Colonic mucosa (tissue), 4 donors: ENCODE measurements around the gene PRKCE. TPM values are rescaled to one million over a fixed set of nuclear protein-coding genes. Genes with fewer than 3 reads are reported as not detected.

Experiments
- DNase-seq: peaks from one replicate; pipeline ENCODE4 v3.0.0-alpha.2; 2020
- H3K27ac ChIP-seq: fragments of 200-600 bp; one replicate; pipeline ENCODE4 v1.8.0; 2021
- H3K27me3 ChIP-seq: fragments of 200-600 bp; one replicate; pipeline ENCODE4 v1.8.0; 2021
- H3K36me3 ChIP-seq: fragments of 200-600 bp; one replicate; pipeline ENCODE4 v1.8.0; 2021
- H3K4me1 ChIP-seq: fragments of 200-600 bp; one replicate; pipeline ENCODE4 v1.8.0; 2021; ENCODE audit warnings: mild to moderate bottlenecking
- H3K4me3 ChIP-seq: fragments of 200-600 bp; one replicate; pipeline ENCODE4 v1.8.0; 2021
- H3K9ac ChIP-seq, 2 donors: one replicate each; pipeline ENCODE4 v1.7.0; 2013; ENCODE audit warnings: control low read depth in 2 of 2, low read depth in 2 of 2, low read length in 2 of 2
- H3K9me3 ChIP-seq: fragments of 200-600 bp; one replicate; pipeline ENCODE4 v1.8.0; 2021
- intact Hi-C: fragments of 100-400 bp; cut with DNase I; formaldehyde crosslinking; loops from one replicate; pipeline ENCODE4 v1.14.1; 2022
- total RNA-seq, 2 donors: library from RNA; stranded (reverse); fragmentation: NEBNext Ultra II Directional in 1 of 2; extraction: Animal tissue kit (Norgen Biotek cat#: 25700) in 1 of 2; gene quantifications; one replicate each; pipeline ENCODE4 v1.2.1, GENCODE V29; 2021
- TF ChIP-seq, protein P1 (sequence below): fragments of 200-600 bp; IDR thresholded peaks from one replicate; pipeline ENCODE4 v1.8.0; 2022; ENCODE audit warnings: antibody characterized with exemption, mild to moderate bottlenecking
- donor health status: healthy.
- donor health status: DM: no; HTN: no; CAD: no.
- donor health status: DM: no; HTN: no; CAD: no.

Gene PRKCE
- total RNA-seq, 2 donors from 2014 or later = 17.5 to 25.8 TPM

DNA sequence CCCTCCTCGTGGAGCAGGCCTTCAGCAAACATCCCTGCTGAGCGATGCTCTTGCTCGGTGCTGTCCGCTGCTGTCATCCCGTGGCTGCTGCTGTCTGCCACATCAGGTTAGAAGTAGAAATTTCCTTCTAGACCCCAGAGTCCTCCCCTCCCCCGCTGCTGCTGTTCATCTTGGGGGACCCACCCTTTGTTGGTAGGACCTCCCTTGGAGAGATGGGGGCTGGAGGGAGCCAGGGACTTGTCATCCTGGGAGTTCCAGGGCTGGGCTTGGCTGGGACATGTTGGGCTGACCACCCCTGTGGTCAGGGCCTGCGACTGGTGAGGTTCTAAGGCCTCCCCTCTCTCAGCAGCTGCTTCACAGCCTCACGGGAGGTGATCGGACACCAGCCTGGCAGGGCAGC, 122.4 kb downstream of the PRKCE start:
- intact Hi-C loops = no loop called here
- Histone ChIP-seq H3K27ac (no peak overlapping the region), H3K9ac (no peak overlapping the region), H3K4me3 (no peak overlapping the region), H3K4me1 (no peaks in the 10 kb centered on the region), H3K27me3 (no peaks in the 10 kb centered on the region), H3K9me3 (no peaks in the 10 kb centered on the region), H3K36me3 (no peaks in the 10 kb centered on the region)
- TF ChIP-seq, protein P1, sequence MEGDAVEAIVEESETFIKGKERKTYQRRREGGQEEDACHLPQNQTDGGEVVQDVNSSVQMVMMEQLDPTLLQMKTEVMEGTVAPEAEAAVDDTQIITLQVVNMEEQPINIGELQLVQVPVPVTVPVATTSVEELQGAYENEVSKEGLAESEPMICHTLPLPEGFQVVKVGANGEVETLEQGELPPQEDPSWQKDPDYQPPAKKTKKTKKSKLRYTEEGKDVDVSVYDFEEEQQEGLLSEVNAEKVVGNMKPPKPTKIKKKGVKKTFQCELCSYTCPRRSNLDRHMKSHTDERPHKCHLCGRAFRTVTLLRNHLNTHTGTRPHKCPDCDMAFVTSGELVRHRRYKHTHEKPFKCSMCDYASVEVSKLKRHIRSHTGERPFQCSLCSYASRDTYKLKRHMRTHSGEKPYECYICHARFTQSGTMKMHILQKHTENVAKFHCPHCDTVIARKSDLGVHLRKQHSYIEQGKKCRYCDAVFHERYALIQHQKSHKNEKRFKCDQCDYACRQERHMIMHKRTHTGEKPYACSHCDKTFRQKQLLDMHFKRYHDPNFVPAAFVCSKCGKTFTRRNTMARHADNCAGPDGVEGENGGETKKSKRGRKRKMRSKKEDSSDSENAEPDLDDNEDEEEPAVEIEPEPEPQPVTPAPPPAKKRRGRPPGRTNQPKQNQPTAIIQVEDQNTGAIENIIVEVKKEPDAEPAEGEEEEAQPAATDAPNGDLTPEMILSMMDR = no peak
- DNase-seq = no peak

DNA sequence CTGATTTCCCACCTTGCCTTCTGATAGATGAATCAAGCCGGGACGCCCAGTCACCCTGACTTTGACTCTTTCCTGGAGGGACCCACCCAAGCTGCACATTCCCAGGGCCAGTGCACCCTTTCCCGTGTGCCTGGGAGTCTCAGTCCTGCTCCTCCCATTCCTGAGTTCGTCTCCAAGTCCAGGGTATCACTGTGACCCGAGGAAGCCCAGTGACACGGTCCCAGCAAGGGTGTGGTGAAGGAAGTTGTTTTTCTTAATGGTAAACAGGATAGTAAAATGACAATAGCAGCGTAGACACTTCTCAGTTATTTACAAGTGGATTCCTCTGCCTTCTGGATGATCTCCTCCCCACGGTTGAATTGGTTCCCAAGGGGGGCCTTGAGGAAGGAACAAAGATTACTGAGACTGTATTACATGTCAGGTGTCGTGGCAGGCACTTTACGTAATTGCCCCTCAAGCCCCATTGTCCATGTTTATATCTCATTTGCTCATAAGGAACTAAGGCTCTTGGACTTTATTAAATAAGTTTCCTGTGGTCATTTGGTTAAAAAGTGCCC, 123.3 kb downstream of the PRKCE start:
- peak; percentile 28 for DNase-seq
- no peaks in the 10 kb centered on the region for H3K27me3 ChIP-seq
- no peak overlapping the region for H3K4me3 ChIP-seq
- no peak overlapping the region for H3K9ac ChIP-seq
- no peaks in the 10 kb centered on the region for H3K4me1 ChIP-seq
- intact Hi-C loops = loop anchor here (5.0 kb wide), 1 partner anchor 163 kb away; no protein-coding TSS in a partner anchor
- no peaks in the 10 kb centered on the region for H3K36me3 ChIP-seq
- TF ChIP-seq, protein P1 = no peak
- no peaks in the 10 kb centered on the region for H3K9me3 ChIP-seq
- H3K27ac ChIP-seq = no peak overlapping the region

DNA sequence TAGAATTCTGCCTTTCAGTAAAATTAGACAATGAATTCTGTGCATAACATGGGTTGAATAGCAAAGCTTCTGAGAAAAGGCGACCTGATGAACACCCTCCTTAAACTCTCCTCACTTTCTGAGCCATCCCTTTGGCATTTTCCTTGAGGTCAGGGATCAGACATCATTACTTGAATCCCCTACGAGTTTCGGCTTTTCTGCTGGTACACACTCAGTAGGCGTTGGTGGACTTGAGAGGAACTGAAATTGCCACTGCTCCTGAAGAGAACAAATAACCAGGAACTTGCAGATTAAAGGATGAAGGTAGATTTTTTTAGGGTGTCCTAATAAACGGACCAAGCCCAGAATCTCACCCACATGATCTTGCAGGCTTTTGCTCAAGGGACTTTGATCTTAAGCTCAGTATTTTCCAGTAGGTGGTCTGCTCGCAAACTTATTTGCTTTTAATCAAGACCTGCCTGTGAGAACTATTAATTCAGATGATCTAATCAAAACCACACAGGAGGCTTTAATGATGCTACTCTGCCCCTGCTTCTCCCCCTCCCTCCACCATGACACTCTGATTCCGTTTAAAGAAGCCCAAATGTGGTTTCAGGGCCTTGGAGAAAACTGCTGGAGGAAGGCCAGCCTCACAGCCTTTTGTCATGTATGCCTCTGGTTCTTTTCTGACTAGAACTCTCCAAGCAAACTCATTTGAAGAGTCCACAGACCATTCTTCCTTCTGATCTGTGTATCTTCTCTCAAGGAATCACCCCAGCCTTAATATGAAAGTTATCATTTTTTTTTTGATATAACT, 124.9 kb downstream of the PRKCE start:
- no peak for DNase-seq

DNA sequence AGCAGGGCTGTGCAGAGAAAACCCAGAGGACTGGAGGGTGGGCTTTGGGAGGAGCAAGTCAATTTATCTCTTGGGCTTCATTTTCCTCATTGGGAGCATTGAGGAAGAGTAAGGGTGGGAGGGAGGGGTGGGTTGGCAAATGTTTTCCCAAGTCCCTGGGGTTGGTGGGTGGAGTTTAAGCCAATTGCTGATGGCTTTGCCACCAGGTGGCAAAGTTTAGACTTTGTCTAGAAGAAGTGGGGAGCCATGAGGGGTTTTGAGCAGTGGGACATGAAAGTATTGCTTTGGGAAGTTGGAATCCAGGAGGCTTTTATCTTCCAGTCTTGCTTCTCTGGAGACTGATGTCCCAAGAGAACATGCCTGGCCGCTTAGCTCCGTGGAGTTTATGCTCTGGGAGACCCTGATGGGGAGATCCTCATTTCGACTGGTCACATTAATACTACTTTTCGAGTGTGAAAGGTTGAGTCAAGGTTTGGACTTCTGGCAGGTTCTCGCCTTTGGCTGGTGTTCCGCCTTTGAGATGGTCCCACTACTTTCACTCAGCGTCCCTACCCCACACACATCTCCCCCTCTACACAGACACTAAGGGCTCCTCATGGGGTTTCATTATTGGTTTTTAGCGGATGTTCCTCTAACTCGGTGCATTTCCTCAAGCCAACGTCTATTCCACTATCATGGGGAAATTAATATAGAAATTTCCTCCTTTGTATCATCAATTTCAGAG, 126.7 kb downstream of the PRKCE start:
- TF ChIP-seq, protein P1 = no peak
- no peaks in the 10 kb centered on the region for H3K9me3 ChIP-seq
- no peak overlapping the region for H3K27ac ChIP-seq
- no peaks in the 10 kb centered on the region for H3K4me1 ChIP-seq
- H3K27me3 ChIP-seq = no peaks in the 10 kb centered on the region
- no peak overlapping the region for H3K9ac ChIP-seq
- no peak overlapping the region for H3K4me3 ChIP-seq
- intact Hi-C loops = loop anchor here (2.0 to 5.0 kb wide), 3 partner anchors 129 to 159 kb away; no protein-coding TSS in a partner anchor
- DNase-seq = no peak
- no peaks in the 10 kb centered on the region for H3K36me3 ChIP-seq

More for the DNA sequence above, 124.9 kb downstream of the PRKCE start:
- Histone ChIP-seq H3K27me3 (no peaks in the 10 kb centered on the region), H3K9me3 (no peaks in the 10 kb centered on the region), H3K9ac (no peak overlapping the region), H3K27ac (no peak overlapping the region), H3K4me3 (no peak overlapping the region), H3K36me3 (no peaks in the 10 kb centered on the region), H3K4me1 (no peaks in the 10 kb centered on the region)
- intact Hi-C loops = loop anchor here (5.0 kb wide), 1 partner anchor 161 kb away; no protein-coding TSS in a partner anchor
- TF ChIP-seq, protein P1 = no peak

DNA sequence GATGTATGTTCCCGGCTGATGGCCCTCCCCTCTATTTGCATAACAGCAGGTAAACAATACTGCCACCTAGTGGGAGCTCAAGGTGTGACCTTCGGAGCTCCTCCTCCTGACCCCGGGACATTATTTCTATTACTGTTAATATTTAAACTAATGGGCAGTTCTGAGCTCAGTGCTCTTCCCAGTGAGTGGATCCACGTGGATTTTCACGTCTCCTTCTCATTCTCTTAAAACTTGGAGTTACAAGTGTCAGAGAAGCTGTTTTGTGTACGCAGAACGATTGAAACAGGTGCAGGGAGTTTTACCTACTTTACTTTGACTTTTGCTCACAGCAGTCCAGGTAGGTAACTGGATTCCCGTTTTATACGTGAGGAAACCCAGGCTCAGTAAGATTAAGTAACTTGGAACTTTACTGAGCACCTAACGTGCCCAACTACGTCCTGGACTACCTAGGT, 127.3 kb downstream of the PRKCE start:
- H3K4me3 ChIP-seq = no peak overlapping the region
- TF ChIP-seq, protein P1 = peak; percentile 69

More for the DNA sequence above, 127.3 kb downstream of the PRKCE start:
- H3K4me1 ChIP-seq = no peaks in the 10 kb centered on the region
- intact Hi-C loops = loop anchor here (2.0 to 5.0 kb wide), 3 partner anchors 130 to 159 kb away; no protein-coding TSS in a partner anchor
- H3K9me3 ChIP-seq = no peaks in the 10 kb centered on the region
- peak; percentile 76 for DNase-seq
- no peak overlapping the region for H3K9ac ChIP-seq
- no peaks in the 10 kb centered on the region for H3K27me3 ChIP-seq
- no peak overlapping the region for H3K27ac ChIP-seq
- H3K36me3 ChIP-seq = no peaks in the 10 kb centered on the region
